ENCODE measurements around the gene MLF2. TPM values are rescaled to one million over a fixed set of nuclear protein-coding genes. Genes with fewer than 3 reads are reported as not detected.

Gene MLF2
- total RNA-seq, 3 donors from 2014 or later (not counting 1 experiment from before 2014, with no cell fraction given) = 114 to 117 (median 116) TPM

GRCh38 chr12:6767353-6768319 is 14.7 kb upstream of the MLF2 start:
- Mint-ChIP-seq H3K9me3 (no peaks in the 10 kb centered on the region), H3K36me3 (no peaks in the 10 kb centered on the region), H3K27ac (peak overlapping the region in 1 of 2 donors; percentile 67), H3K27me3 (ENCODE audit: low read depth in 2 of 2) (peaks cover 53 to 59% of the 10 kb centered on the region in 2 donors), H3K4me1 (peaks cover 32 to 34% of the 10 kb centered on the region in 2 donors), H3K4me3 (peak overlapping the region; percentile 93)
- Histone ChIP-seq H3K4me3 (ENCODE audit: low read length) (peak overlapping the region; percentile 46), H3K36me3 (ENCODE audit: control insufficient read depth, insufficient read depth, low read length) (no peaks in the 10 kb centered on the region), H3K4me1 (ENCODE audit: control insufficient read depth, insufficient read depth, low read length) (peaks cover 44% of the 10 kb centered on the region), H3K9me3 (ENCODE audit: control insufficient read depth, insufficient read depth, low read length) (no peaks in the 10 kb centered on the region), H3K27ac (ENCODE audit: low read length) (no peak overlapping the region), H3K27me3 (ENCODE audit: control insufficient read depth, insufficient read depth, low read length) (peaks cover 10% of the 10 kb centered on the region)
- DNase-seq = peak in 1 of 2 donors; percentile 30
- ATAC-seq = no peak
- WGBS (ENCODE audit: insufficient coverage) = 45% methylated on average over 41 of the region's 44 CpGs
- no peak for TF ChIP-seq CTCF (IDR thresholded peaks at IDR 0.05)
- intact Hi-C loops (cut with micrococcal nuclease) = no loop called here

GRCh38 chr12:6766651-6767349 is 13.9 kb upstream of the MLF2 start:
- H3K36me3 ChIP-seq (ENCODE audit: control insufficient read depth, insufficient read depth, low read length) = no peaks in the 10 kb centered on the region

More at GRCh38 chr12:6766651-6767349, 13.9 kb upstream of the MLF2 start:
- Mint-ChIP-seq H3K9me3 (no peaks in the 10 kb centered on the region), H3K36me3 (no peaks in the 10 kb centered on the region), H3K4me1 (peaks cover 27 to 30% of the 10 kb centered on the region in 2 donors), H3K4me3 (peak overlapping the region; percentile 93), H3K27ac (peak overlapping the region in 1 of 2 donors; percentile 67), H3K27me3 (ENCODE audit: low read depth in 2 of 2) (peaks cover 48 to 59% of the 10 kb centered on the region in 2 donors)
- Histone ChIP-seq H3K27me3 (ENCODE audit: control insufficient read depth, insufficient read depth, low read length) (peaks cover 10% of the 10 kb centered on the region), H3K4me1 (ENCODE audit: control insufficient read depth, insufficient read depth, low read length) (peaks cover 36% of the 10 kb centered on the region), H3K9me3 (ENCODE audit: control insufficient read depth, insufficient read depth, low read length) (no peaks in the 10 kb centered on the region), H3K27ac (ENCODE audit: low read length) (no peak overlapping the region), H3K4me3 (ENCODE audit: low read length) (peak overlapping the region; percentile 46)
- DNase-seq (peak; percentile 52 to 78), ATAC-seq (peak; percentile 74 to 84 (median 76))
- intact Hi-C loops (cut with micrococcal nuclease) = no loop called here
- TF ChIP-seq CTCF (IDR thresholded peaks at IDR 0.05) = peak; percentile 51
- WGBS (ENCODE audit: insufficient coverage) = under 1% methylated on average over 88 of the region's 88 CpGs
